A549 (cell line): ENCODE measurements around the gene SERPINA6. TPM values are rescaled to one million over a fixed set of nuclear protein-coding genes. Genes with fewer than 3 reads are reported as not detected.
"Not testable (repeated sequence)": the region's sequence is repeated elsewhere in the genome, so short reads cannot be mapped to it uniquely, and the experiment has no call there.

Source experiments
- ATAC-seq, 2 experiments: fragments of 200-7000 bp in 1 of 2; fragments of >200 bp in 1 of 2; cut with Nextera tagmentation in 1 of 2; cut with Tn5 transposase in 1 of 2; 3 replicates each; pipeline versions ENCODE4 v1.8.0 to v1.9.1; 2018 to 2020; ENCODE audit warnings: mild to moderate bottlenecking in 1 of 2, moderate library complexity in 1 of 2
- CTCF ChIA-PET: fragments of 300-600 bp; sonication (Branson Sonifier 250); formaldehyde crosslinking; extraction: SDS; loops from one replicate; lab custom pipeline; 2021; ENCODE audit warnings: antibody characterized with exemption, inconsistent platforms; lab: Yijun Ruan, JAX
- POLR2A ChIA-PET: fragments of 350-600 bp; formaldehyde crosslinking; extraction: SDS; loops from one replicate; lab custom pipeline; 2021; ENCODE audit warnings: antibody characterized with exemption, inconsistent platforms; lab: Yijun Ruan, JAX
- DNase-seq, 2 experiments: peaks; one replicate each; pipeline versions ENCODE4 v3.0.0 to v3.0.0-alpha.2; 2011 to 2016; ENCODE audit warnings: low read depth in 1 of 2, low spot score in 1 of 2
- FAIRE-seq: peaks from 2 replicates; lab custom pipeline; 2011; peaks lifted over from hg19 to GRCh38; lab: Jason Lieb, UNC
- H3K27ac ChIP-seq, 2 experiments: fragments of >200 bp; sonication (Bioruptor Twin); formaldehyde crosslinking; 3 replicates each; pipeline ENCODE4 v1.5.1; 2016 to 2017
- H3K4me1 ChIP-seq: fragments of >200 bp; sonication (Bioruptor Twin); formaldehyde crosslinking; 3 replicates; pipeline ENCODE4 v1.6.1; 2016
- H3K4me2 ChIP-seq: fragments of >200 bp; sonication (Bioruptor Twin); formaldehyde crosslinking; 3 replicates; pipeline ENCODE4 v1.6.1; 2016
- H3K4me3 ChIP-seq: fragments of >200 bp; sonication (Bioruptor Twin); formaldehyde crosslinking; 3 replicates; pipeline ENCODE4 v1.5.1; 2016
- H3K9me3 ChIP-seq: fragments of >200 bp; sonication (Bioruptor Twin); formaldehyde crosslinking; 3 replicates; pipeline ENCODE4 v1.6.1; 2016
- CEBPB ChIP-seq, 2 experiments: fragments of >200 bp in 1 of 2; sonication (Bioruptor Twin) in 1 of 2; formaldehyde crosslinking in 1 of 2; IDR thresholded peaks; 2 replicates each; pipeline ENCODE4 v1.6.1; 2012 to 2016
- CHD2 ChIP-seq: fragments of 150-350 bp; IDR thresholded peaks from 2 replicates; pipeline ENCODE4 v1.6.1; 2014; ENCODE audit warnings: low read length; ENCODE audit not compliant: partially characterized antibody
- CHD4 ChIP-seq: fragments of 200-600 bp; sonication (generic); IDR thresholded peaks from 2 replicates; pipeline ENCODE4 v1.6.1; 2016; ENCODE audit warnings: antibody characterized with exemption, mild to moderate bottlenecking, borderline replicate concordance
- FOSL2 ChIP-seq, 2 experiments: fragments of 450-650 bp in 1 of 2; fragments of >200 bp in 1 of 2; sonication (Bioruptor Twin) in 1 of 2; formaldehyde crosslinking; IDR thresholded peaks; 2 replicates each; pipeline versions ENCODE4 v1.5.0 to v1.6.1; 2016 to 2020; ENCODE audit warnings: mild to moderate bottlenecking in 1 of 2, moderate library complexity in 1 of 2
- GATA3 ChIP-seq: IDR thresholded peaks from 2 replicates; pipeline ENCODE4 v1.6.1; 2012; ENCODE audit warnings: borderline replicate concordance
- HDAC2 ChIP-seq: fragments of 200-600 bp; sonication (generic); IDR thresholded peaks from 2 replicates; pipeline ENCODE4 v1.6.1; 2016
- HOXB5 ChIP-seq: fragments of 250-450 bp; sonication (Bioruptor Pico); IDR thresholded peaks from 2 replicates; pipeline ENCODE4 v1.5.0; 2020; ENCODE audit warnings: mild to moderate bottlenecking, moderate library complexity
- JUNB ChIP-seq: fragments of >200 bp; sonication (Bioruptor Twin); formaldehyde crosslinking; IDR thresholded peaks from 2 replicates; pipeline ENCODE4 v1.6.1; 2016
- KDM1A ChIP-seq: fragments of 200-600 bp; sonication (generic); IDR thresholded peaks from 2 replicates; pipeline ENCODE4 v1.6.1; 2016; ENCODE audit warnings: low read depth, mild to moderate bottlenecking
- KDM5A ChIP-seq: fragments of 200-600 bp; sonication (generic); IDR thresholded peaks from 2 replicates; pipeline ENCODE4 v1.6.1; 2016; ENCODE audit warnings: antibody characterized with exemption, mild to moderate bottlenecking
- MYC ChIP-seq: IDR thresholded peaks from 2 replicates; pipeline ENCODE4 v1.6.1; 2012; ENCODE audit warnings: mild to moderate bottlenecking, inconsistent platforms, low read length, improper control_type of control experiment, borderline replicate concordance
- NFE2L2 ChIP-seq: fragments of 150-350 bp; conservative IDR thresholded peaks from 2 replicates; pipeline ENCODE4 v1.6.1; 2014; ENCODE audit warnings: low read length
- NPAS2 ChIP-seq: fragments of 250-450 bp; sonication (Bioruptor Pico); IDR thresholded peaks from 2 replicates; pipeline ENCODE4 v1.8.0; 2022; ENCODE audit warnings: mild to moderate bottlenecking, moderate library complexity, borderline replicate concordance
- POLR2AphosphoS2 ChIP-seq: conservative IDR thresholded peaks from 2 replicates; pipeline ENCODE4 v1.6.1; 2012; ENCODE audit warnings: low read length, improper control_type of control experiment, inconsistent platforms
- RFX5 ChIP-seq: fragments of 450-650 bp; IDR thresholded peaks from 2 replicates; pipeline ENCODE4 v1.7.1; 2014; ENCODE audit warnings: antibody characterized with exemption, mild to moderate bottlenecking, moderate library complexity
- RNF2 ChIP-seq: fragments of 200-600 bp; sonication (generic); IDR thresholded peaks from 2 replicates; pipeline ENCODE4 v1.6.1; 2016; ENCODE audit warnings: low read depth, mild to moderate bottlenecking, antibody characterized with exemption, moderate library complexity, borderline replicate concordance
- TP53 ChIP-seq: fragments of 250-450 bp; sonication (Bioruptor Pico); IDR thresholded peaks from 2 replicates; pipeline ENCODE4 v1.5.0; 2021; ENCODE audit warnings: mild to moderate bottlenecking, moderate library complexity
- ZNF302 ChIP-seq: fragments of 250-450 bp; sonication (Bioruptor Pico); IDR thresholded peaks from 2 replicates; pipeline ENCODE4 v1.9.0; 2021; ENCODE audit warnings: inconsistent platforms, mild to moderate bottlenecking, moderate library complexity
- WGBS: methylation state at CpG from one replicate; pipeline ENCODE4 v1.1.6; 2017; ENCODE audit errors: missing lambda C conversion rate; 5-methylcytosine and 5-hydroxymethylcytosine counted together
- polyA plus RNA-seq, 4 experiments: library from polyadenylated mRNA; depleted of rRNA in 3 of 4; stranded (reverse); fragments of >200 nt; fragmentation: RNase III in 1 of 4; extraction: RNeasy Plus Mini Kit Qiagen cat#74134 plus additional on column Dnase treatment in 1 of 4; gene quantifications; 2 replicates in 3 of 4; 3 replicates in 1 of 4; pipeline ENCODE4 v1.2.3, GENCODE V29; 2011 to 2017
- TF ChIP-seq, protein P1 (sequence below): IDR thresholded peaks from 2 replicates; pipeline ENCODE4 v1.6.1; 2012
- TF ChIP-seq, protein P2 (sequence below): fragments of 450-650 bp; IDR thresholded peaks from 2 replicates; pipeline ENCODE4 v1.6.1; 2014; ENCODE audit warnings: antibody characterized with exemption
- TF ChIP-seq, protein P3 (sequence below): fragments of 200-600 bp; sonication (generic); IDR thresholded peaks from 2 replicates; pipeline ENCODE4 v1.6.1; 2016; ENCODE audit warnings: antibody characterized with exemption, mild to moderate bottlenecking, moderate library complexity
- TF ChIP-seq, protein P4 (sequence below): IDR thresholded peaks from 2 replicates; pipeline ENCODE4 v1.6.1; 2012; ENCODE audit warnings: low read depth, borderline replicate concordance

SERPINA6 gene
- polyA plus RNA-seq, 2 of the 4 experiments (the other 2 are of a cell fraction), result 0.43 to 1.8 TPM

DNA sequence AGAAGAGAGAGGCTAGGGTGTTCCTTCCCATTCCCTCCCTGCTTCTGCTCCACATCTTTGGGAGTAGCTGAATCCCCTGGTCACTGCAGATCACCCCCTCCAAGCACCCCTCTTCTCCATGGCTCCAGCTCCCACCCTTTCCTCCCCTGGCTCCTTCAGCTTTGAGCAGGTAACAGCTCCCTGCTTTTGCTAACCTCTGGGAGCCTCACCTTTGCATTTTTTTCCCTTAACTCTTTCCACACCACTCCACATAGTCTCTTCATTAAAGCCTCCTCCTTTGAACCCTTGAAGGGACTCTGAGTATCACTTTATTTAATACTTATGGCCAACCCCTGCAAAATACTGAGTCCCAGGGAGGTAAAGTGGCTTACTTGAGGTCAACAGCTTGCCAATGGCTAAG lies 25.7 kb upstream of the SERPINA6 start (continued):
- TF ChIP-seq KDM1A, result no peak
- TF ChIP-seq, protein P1, sequence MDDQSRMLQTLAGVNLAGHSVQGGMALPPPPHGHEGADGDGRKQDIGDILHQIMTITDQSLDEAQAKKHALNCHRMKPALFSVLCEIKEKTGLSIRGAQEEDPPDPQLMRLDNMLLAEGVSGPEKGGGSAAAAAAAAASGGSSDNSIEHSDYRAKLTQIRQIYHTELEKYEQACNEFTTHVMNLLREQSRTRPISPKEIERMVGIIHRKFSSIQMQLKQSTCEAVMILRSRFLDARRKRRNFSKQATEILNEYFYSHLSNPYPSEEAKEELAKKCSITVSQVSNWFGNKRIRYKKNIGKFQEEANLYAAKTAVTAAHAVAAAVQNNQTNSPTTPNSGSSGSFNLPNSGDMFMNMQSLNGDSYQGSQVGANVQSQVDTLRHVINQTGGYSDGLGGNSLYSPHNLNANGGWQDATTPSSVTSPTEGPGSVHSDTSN, result no peak
- no peak for TF ChIP-seq ZNF302 (CRISPR knock-in tag)
- TF ChIP-seq, protein P2, sequence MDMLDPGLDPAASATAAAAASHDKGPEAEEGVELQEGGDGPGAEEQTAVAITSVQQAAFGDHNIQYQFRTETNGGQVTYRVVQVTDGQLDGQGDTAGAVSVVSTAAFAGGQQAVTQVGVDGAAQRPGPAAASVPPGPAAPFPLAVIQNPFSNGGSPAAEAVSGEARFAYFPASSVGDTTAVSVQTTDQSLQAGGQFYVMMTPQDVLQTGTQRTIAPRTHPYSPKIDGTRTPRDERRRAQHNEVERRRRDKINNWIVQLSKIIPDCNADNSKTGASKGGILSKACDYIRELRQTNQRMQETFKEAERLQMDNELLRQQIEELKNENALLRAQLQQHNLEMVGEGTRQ, result no peak

DNA sequence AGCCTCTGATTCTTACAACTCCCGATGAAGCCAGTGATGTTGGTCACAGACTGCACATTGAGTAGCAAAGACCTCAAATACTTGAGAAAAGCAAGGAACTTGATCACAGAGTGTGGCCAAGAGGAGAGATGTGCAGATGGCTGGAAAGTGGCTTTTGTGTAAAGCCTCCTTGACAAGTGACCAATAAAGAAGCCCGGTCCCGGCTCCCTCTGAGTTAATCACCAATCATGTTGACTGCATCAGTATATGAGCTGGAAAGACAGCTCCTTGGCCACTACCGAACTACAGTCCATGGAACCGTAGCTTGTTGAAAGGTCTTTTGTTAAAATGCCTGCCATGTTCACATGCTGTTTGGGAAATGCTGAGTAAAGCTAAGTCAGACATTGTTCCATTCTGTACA lies 23.7 kb upstream of the SERPINA6 start:
- Histone ChIP-seq H3K4me1 (peaks cover 29% of the 10 kb centered on the region), H3K4me3 (no peak overlapping the region), H3K27ac (no peak overlapping the region), H3K4me2 (no peak overlapping the region), H3K9me3 (no peaks in the 10 kb centered on the region)
- DNase-seq (no peak), ATAC-seq (no peak), FAIRE-seq (no peak)
- ChIA-PET POLR2A (no interaction called here), CTCF (interaction anchor here (1.5 to 2.0 kb wide), 2 partner anchors 8 to 139 kb away, joined by 4 read pairs; no protein-coding TSS in a partner anchor)
- WGBS, result 77% methylated on average over 5 of the region's 5 CpGs
- no peak for TF ChIP-seq NFE2L2
- TF ChIP-seq CHD2, result no peak
- no peak for TF ChIP-seq MYC
- no peak for TF ChIP-seq CHD4
- no peak for TF ChIP-seq CEBPB (IDR thresholded peaks at IDR 0.05)
- no peak for TF ChIP-seq JUNB
- no peak for TF ChIP-seq HDAC2
- no peak for TF ChIP-seq NPAS2 (CRISPR knock-in tag)
- TF ChIP-seq POLR2AphosphoS2, result no peak
- TF ChIP-seq KDM1A, result no peak

DNA sequence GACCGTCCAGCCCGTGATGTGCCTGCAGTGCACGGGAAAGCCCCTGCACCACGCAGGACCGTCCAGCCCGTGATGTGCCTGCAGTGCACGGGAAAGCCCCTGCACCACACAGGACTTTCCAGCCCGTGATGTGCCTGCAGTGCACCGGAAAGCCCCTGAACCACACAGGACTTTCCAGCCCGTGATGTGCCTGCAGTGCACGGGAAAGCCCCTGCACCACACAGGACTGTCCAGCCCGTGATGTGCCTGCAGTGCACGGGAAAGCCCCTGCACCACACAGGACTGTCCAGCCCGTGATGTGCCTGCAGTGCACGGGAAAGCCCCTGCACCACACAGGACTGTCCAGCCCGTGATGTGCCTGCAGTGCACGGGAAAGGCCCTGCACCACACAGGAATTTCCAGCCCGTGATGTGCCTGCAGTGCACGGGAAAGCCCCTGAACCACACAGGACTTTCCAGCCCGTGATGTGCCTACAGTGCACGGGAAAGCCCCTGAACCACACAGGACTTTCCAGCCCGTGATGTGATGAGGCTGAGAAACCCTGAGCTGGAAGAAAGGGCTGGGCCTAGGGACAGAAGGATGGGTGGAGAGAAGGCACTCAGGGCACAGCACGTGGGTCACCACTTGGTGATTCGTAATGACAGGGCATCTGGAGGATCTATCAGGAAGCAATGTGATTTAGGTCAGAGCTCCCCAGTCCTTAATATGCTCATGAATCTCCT lies 23.1 kb upstream of the SERPINA6 start:
- POLR2A ChIA-PET, FAIRE-seq, H3K27ac ChIP-seq, H3K9me3 ChIP-seq, H3K4me2 ChIP-seq, H3K4me3 ChIP-seq, DNase-seq: not testable (repeated sequence)
- WGBS, result 15% methylated on average over 15 of the region's 24 CpGs
- CTCF ChIA-PET, result interaction anchor here (1.1 to 2.0 kb wide), 4 partner anchors 9 to 140 kb away, joined by 3 to 4 read pairs (median 4); no protein-coding TSS in a partner anchor
- ATAC-seq, result peak; percentile 13 to 14; a peak in 3 of 6 replicates
- peaks cover 32% of the 10 kb centered on the region for H3K4me1 ChIP-seq

DNA sequence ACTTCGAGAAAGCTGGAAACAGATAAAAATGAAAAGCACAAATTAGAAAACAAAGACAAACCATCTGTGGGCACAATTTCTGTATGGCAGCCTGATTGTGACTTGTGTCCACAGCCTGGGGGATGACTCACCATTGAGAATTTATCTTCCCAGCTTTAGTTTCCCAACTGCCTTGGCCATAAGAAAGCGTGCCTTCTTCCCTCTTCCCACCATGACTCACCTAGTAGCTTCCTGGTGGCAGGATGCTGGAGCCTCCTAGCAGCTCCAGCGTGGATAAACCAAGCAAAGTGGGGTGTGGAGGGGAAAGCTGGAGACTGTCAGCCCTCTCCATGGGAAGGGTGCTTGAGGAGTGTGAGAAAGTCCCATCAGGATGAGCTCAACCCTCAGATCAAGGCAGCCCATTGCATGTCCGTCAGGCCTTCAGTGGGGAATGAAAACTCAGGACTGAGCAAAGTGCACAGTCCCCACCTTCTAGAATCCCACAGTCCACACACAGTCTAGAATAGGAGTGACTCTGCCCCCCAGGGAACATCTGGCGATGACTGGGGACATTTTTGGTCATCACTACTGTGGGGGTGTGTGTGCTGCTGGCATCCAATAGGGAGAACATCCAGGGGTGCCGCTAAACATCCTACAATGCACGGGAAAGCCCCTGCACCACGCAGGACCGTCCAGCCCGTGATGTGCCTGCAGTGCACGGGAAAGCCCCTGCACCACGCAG lies 22.4 kb upstream of the SERPINA6 start:
- Histone ChIP-seq H3K27ac (peak overlapping the region in 1 of 2 experiments; percentile 44; a peak in 2 of 6 replicates), H3K4me1 (peaks cover 32% of the 10 kb centered on the region), H3K4me2 (peak overlapping the region; percentile 27; the same call in 2 of the 3 replicates), H3K9me3 (no peaks in the 10 kb centered on the region), H3K4me3 (no peak overlapping the region)
- DNase-seq (peak; percentile 81 to 82), ATAC-seq (peak; percentile 74 to 84), FAIRE-seq (no peak)
- CTCF ChIA-PET, result interaction anchor here (0.5 to 1.8 kb wide), 3 partner anchors 9 to 1250 kb away, joined by 3 to 4 read pairs (median 4); no protein-coding TSS in a partner anchor
- POLR2A ChIA-PET, result no interaction called here
- 39% methylated on average over 12 of the region's 12 CpGs for WGBS
- TF ChIP-seq GATA3, result no peak
- TF ChIP-seq, protein P3, sequence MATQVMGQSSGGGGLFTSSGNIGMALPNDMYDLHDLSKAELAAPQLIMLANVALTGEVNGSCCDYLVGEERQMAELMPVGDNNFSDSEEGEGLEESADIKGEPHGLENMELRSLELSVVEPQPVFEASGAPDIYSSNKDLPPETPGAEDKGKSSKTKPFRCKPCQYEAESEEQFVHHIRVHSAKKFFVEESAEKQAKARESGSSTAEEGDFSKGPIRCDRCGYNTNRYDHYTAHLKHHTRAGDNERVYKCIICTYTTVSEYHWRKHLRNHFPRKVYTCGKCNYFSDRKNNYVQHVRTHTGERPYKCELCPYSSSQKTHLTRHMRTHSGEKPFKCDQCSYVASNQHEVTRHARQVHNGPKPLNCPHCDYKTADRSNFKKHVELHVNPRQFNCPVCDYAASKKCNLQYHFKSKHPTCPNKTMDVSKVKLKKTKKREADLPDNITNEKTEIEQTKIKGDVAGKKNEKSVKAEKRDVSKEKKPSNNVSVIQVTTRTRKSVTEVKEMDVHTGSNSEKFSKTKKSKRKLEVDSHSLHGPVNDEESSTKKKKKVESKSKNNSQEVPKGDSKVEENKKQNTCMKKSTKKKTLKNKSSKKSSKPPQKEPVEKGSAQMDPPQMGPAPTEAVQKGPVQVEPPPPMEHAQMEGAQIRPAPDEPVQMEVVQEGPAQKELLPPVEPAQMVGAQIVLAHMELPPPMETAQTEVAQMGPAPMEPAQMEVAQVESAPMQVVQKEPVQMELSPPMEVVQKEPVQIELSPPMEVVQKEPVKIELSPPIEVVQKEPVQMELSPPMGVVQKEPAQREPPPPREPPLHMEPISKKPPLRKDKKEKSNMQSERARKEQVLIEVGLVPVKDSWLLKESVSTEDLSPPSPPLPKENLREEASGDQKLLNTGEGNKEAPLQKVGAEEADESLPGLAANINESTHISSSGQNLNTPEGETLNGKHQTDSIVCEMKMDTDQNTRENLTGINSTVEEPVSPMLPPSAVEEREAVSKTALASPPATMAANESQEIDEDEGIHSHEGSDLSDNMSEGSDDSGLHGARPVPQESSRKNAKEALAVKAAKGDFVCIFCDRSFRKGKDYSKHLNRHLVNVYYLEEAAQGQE, result no peak
- TF ChIP-seq, protein P4, sequence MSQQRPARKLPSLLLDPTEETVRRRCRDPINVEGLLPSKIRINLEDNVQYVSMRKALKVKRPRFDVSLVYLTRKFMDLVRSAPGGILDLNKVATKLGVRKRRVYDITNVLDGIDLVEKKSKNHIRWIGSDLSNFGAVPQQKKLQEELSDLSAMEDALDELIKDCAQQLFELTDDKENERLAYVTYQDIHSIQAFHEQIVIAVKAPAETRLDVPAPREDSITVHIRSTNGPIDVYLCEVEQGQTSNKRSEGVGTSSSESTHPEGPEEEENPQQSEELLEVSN, result peak; percentile 48; the same call in 1 of the 2 replicates
- no peak for TF ChIP-seq HOXB5 (CRISPR knock-in tag)
- TF ChIP-seq JUNB, result peak; percentile 82
- no peak for TF ChIP-seq POLR2AphosphoS2
- TF ChIP-seq RNF2, result no peak
- peak; percentile 87 for TF ChIP-seq FOSL2 (IDR thresholded peaks at IDR 0.05)
- TF ChIP-seq FOSL2 (CRISPR knock-in tag; IDR thresholded peaks at IDR 0.05), result peak; percentile 96
- no peak for TF ChIP-seq KDM1A
- TF ChIP-seq RFX5, result no peak
- no peak for TF ChIP-seq TP53
- TF ChIP-seq KDM5A, result no peak
